IPS-18a (cell line): ENCODE data around the gene MEI1.

Source experiments
- H3K27ac ChIP-seq: one replicate; pipeline ENCODE4 v1.5.1; 2013; ENCODE audit warnings: low read length
- H3K27me3 ChIP-seq: one replicate; pipeline ENCODE4 v1.6.1; 2013; ENCODE audit warnings: mild to moderate bottlenecking, low read length; ENCODE audit not compliant: control insufficient read depth, insufficient read depth
- H3K36me3 ChIP-seq: one replicate; pipeline ENCODE4 v1.6.1; 2013; ENCODE audit warnings: low read depth, low read length; ENCODE audit not compliant: control insufficient read depth
- H3K4me1 ChIP-seq: one replicate; pipeline ENCODE4 v1.6.1; 2013; ENCODE audit warnings: low read depth, low read length; ENCODE audit not compliant: control insufficient read depth
- H3K4me3 ChIP-seq: one replicate; pipeline ENCODE4 v1.5.1; 2013; ENCODE audit warnings: low read length
- H3K9ac ChIP-seq: one replicate; pipeline ENCODE4 v1.6.1; 2013; ENCODE audit warnings: mild to moderate bottlenecking, low read length, moderate library complexity
- H3K9me3 ChIP-seq: one replicate; pipeline ENCODE4 v1.6.1; 2013; ENCODE audit warnings: low read depth, low read length; ENCODE audit not compliant: control insufficient read depth

MEI1 gene

DNA sequence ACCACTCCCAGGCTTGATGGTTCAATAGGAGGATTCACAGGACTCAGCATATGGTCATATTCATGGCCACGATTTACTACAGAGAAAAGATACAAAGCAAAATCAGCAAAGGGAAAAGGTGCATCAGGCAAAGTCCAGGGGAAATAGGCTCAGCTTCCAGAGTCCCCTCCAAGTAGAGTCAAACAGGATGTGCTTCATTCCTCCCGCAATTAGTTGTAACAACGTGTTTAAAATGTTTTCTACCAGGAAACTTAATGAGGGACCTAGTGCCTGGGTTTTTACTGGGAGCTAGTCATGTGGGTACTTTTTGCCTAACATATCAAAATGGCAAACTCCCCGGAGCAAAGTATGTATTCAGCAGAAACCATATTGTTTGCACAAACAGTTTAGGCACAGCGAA is 118.7 kb downstream of the MEI1 start:
- Histone ChIP-seq H3K9ac (no peak overlapping the region), H3K36me3 (peaks cover 17% of the 10 kb centered on the region), H3K4me3 (no peak overlapping the region), H3K9me3 (no peaks in the 10 kb centered on the region), H3K27ac (no peak overlapping the region), H3K4me1 (no peaks in the 10 kb centered on the region), H3K27me3 (no peaks in the 10 kb centered on the region)

DNA sequence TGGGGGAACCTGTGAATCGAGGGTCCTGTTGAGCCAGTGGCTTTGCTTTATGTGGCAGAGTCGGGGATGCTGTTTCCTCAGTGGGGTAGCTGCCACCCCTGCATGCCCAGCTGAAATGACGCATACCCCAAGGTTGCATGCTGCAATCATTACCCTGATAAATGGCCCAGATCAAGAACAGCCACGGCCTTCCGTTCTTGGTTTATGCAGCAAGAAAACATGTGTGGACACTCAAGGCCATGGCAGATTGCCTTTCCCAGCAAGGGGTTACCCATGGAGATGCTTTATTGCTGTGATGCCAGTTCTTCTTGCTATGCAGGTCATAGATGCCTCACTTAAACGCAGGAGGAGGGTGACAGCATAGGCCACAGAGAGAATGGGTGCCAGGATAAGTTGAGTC is 119.3 kb downstream of the MEI1 start:
- Histone ChIP-seq H3K4me1 (peaks cover 2% of the 10 kb centered on the region), H3K9ac (no peak overlapping the region), H3K9me3 (no peaks in the 10 kb centered on the region), H3K36me3 (peaks cover 12% of the 10 kb centered on the region), H3K27ac (no peak overlapping the region), H3K27me3 (no peaks in the 10 kb centered on the region), H3K4me3 (no peak overlapping the region)

DNA sequence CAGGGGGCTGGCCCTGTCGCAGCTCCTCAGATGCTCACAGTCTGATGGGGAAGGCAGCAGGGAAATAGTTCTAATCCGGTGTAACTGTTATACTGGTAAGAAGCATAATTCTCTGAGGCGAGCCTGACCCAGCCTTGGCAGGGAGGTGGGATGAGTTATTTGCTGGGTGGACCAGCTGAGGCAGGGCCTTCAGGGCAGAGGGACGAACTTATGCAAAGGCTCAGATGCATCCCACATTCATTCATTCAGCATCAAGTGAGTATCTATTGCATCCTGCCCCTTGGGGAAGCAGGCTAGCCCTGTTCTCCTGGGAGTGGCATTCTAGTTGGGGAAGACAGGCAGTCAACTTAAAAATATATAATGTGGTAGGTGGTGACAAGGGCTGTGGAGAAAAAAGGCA is 120.0 kb downstream of the MEI1 start:
- Histone ChIP-seq H3K27ac (no peak overlapping the region), H3K4me1 (peaks cover 8% of the 10 kb centered on the region), H3K9ac (no peak overlapping the region)

DNA sequence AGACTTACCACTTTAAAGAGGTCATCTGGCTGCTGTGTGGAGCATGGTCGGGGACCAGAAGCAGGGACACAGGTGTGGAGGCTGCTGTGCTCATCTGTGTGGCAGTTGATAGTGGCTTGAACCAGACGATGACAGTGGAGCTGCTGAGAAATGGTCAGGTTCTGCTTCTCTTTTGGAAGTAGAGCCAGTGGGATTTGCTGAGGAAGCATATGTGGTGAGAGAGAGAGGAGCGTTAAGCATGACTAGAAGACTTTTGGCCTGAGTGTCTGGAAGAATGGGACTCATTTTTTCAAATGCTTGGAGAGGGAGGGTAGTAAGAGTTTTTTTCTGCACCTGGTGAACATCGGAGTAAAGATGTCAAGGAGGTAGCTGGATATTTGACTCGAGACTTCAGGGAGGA is 121.1 kb downstream of the MEI1 start:
- no peak overlapping the region for H3K9ac ChIP-seq
- no peak overlapping the region for H3K4me3 ChIP-seq
- H3K27me3 ChIP-seq = no peaks in the 10 kb centered on the region
- no peaks in the 10 kb centered on the region for H3K9me3 ChIP-seq
- peaks cover 10% of the 10 kb centered on the region for H3K36me3 ChIP-seq
- H3K27ac ChIP-seq = no peak overlapping the region
- H3K4me1 ChIP-seq = peaks cover 8% of the 10 kb centered on the region

More for the DNA sequence above, 120.0 kb downstream of the MEI1 start:
- no peaks in the 10 kb centered on the region for H3K9me3 ChIP-seq
- H3K36me3 ChIP-seq = peaks cover 14% of the 10 kb centered on the region
- no peak overlapping the region for H3K4me3 ChIP-seq
- no peaks in the 10 kb centered on the region for H3K27me3 ChIP-seq

DNA sequence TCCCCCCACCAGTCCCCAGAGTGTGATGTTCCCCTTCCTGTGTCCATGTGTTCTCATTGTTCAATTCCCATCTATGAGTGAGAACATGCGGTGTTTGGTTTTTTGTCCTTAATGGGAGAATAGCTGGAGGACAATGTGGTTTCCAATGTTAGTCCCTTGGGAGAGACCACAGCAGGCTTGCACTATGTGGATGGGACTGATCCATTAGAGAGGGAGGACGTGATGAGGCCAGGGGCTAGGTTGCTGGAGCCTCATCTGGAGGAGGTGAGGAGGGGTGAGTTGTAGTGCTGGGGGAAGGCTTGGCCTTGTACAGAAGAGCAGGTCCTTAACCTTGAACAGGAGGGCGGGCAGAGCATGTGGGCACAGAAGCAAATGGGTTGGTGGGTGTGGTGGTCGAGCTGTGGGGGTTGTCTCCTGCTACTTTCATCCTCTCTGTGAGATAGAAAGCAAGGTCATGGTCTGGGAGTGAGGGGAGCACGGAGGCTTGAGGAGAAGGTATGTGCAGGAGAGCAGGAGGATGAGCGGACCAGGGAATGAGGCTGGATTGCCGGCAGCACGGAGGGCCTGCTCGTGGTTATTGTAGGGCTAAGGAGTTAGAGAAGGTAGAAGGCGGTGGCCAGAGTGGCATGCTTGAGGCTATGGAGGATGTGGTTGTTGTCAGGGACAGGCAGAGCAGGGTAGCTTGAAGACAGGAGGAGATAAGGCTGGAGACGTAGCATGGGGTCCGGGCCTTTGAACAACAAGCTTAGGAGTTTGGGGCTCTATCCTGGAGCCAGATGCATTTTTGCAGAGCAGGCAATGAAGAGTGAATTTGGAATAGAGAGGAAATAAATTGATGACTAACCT is 122.4 kb downstream of the MEI1 start:
- Histone ChIP-seq H3K9me3 (no peaks in the 10 kb centered on the region), H3K27me3 (no peaks in the 10 kb centered on the region), H3K4me3 (no peak overlapping the region), H3K4me1 (peaks cover 8% of the 10 kb centered on the region), H3K9ac (no peak overlapping the region), H3K36me3 (peaks cover 13% of the 10 kb centered on the region), H3K27ac (no peak overlapping the region)

DNA sequence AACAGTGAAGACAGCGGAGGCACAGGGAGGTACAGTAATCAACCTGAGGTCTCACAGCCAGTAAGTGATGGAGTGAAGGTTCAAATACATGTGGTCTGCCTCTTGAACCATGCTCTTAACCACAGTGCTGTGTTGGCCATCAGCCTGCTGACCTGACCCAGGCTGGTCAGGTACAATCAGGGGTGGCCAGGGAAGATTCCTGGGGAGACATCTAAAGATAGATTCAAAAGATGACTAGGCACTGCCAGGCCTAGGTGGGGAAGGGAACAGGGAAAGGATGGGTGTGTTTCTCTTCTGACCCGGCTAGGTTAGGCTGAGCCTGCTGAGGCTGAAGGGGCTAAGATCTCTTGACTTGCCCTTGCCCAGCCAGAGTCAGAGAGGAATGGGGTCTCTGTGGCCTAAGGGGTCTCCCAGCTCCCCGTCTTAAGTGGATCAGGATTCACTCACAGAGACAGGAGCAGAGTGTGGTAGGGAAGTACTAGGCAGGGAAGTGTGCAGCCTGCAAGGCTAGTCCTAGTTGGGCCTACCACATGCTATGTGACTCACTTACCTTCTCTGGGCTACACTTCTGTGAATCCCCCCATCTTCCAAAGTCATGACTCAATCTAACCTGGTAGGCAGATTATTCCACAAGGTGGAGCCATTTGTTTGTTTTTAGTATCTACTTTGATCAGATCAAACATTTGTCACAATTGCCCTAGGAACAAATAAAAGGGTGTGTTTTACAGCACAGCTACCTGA is 123.2 kb downstream of the MEI1 start:
- H3K9me3 ChIP-seq = no peaks in the 10 kb centered on the region
- H3K27me3 ChIP-seq = no peaks in the 10 kb centered on the region
- no peak overlapping the region for H3K4me3 ChIP-seq
- H3K36me3 ChIP-seq = peaks cover 10% of the 10 kb centered on the region
- H3K27ac ChIP-seq = no peak overlapping the region
- peaks cover 13% of the 10 kb centered on the region for H3K4me1 ChIP-seq
- no peak overlapping the region for H3K9ac ChIP-seq

DNA sequence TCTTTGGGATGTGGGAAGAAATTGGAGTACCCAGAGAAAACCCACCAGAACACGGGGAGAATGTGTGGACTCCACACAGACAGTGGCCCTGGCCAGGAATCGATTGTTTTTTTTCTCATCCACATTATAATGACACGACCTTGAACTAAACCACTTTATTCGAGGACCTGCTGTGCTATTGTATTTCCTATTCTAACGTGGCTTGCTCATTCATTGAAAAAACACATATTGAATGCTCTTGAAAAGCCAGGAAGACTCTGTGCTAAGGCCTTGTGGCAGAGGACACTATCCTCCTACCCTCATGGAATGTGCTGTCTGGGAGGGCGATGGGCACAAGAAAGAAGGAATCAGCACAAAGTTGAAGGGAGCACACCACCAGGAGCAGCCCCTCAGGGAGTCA is 124.5 kb downstream of the MEI1 start:
- H3K36me3 ChIP-seq = peaks cover 10% of the 10 kb centered on the region
- no peak overlapping the region for H3K4me3 ChIP-seq
- H3K27me3 ChIP-seq = no peaks in the 10 kb centered on the region
- H3K4me1 ChIP-seq = peaks cover 18% of the 10 kb centered on the region
- no peak overlapping the region for H3K27ac ChIP-seq
- no peak overlapping the region for H3K9ac ChIP-seq
- no peaks in the 10 kb centered on the region for H3K9me3 ChIP-seq

DNA sequence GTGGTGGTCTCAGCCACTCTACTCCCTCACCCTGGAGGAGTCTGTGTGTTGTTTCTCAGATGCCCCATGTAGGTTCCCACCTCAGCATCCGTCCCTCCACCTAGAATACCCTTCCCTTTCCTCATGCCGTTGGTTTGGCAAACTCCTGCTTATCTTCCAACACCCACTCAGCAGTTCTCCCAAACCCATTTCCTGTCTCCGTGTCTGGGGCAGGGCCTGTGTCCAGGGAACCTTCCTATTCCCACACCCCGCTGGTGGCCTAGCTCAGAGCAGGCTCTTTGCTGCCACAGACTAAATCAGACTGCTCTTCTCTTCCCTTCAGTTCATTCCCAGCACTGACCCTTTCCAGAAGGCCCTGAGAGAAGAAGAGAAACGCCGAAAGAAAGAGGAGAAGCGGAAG is 126.1 kb downstream of the MEI1 start:
- no peak overlapping the region for H3K4me3 ChIP-seq
- peaks cover 18% of the 10 kb centered on the region for H3K4me1 ChIP-seq

DNA sequence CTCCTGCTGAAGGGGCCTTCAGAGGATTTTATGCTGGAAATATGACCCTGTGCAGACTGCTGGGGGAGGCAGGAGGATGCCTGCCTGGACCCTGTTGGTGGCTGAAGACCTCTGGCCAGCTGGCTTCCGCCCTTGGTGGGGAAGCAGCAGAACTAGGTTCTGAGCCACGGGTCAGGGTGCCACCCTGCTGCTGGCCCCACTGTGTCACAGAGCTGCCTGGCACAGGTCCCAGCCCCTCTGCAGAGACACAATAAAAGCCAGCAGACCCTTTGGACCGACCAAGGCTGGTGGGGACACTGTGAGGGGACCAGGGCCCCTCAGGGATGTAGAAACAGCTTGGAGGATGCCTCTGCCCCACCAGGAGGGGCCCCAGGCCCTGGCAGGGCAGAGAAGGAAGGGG is 126.7 kb downstream of the MEI1 start:
- no peak overlapping the region for H3K4me3 ChIP-seq
- peaks cover 10% of the 10 kb centered on the region for H3K36me3 ChIP-seq
- no peak overlapping the region for H3K27ac ChIP-seq
- H3K27me3 ChIP-seq = no peaks in the 10 kb centered on the region
- H3K9me3 ChIP-seq = no peaks in the 10 kb centered on the region
- peaks cover 18% of the 10 kb centered on the region for H3K4me1 ChIP-seq
- H3K9ac ChIP-seq = no peak overlapping the region

More for the DNA sequence above, 126.1 kb downstream of the MEI1 start:
- Histone ChIP-seq H3K9ac (no peak overlapping the region), H3K9me3 (no peaks in the 10 kb centered on the region), H3K27ac (no peak overlapping the region), H3K27me3 (no peaks in the 10 kb centered on the region), H3K36me3 (peaks cover 10% of the 10 kb centered on the region)

DNA sequence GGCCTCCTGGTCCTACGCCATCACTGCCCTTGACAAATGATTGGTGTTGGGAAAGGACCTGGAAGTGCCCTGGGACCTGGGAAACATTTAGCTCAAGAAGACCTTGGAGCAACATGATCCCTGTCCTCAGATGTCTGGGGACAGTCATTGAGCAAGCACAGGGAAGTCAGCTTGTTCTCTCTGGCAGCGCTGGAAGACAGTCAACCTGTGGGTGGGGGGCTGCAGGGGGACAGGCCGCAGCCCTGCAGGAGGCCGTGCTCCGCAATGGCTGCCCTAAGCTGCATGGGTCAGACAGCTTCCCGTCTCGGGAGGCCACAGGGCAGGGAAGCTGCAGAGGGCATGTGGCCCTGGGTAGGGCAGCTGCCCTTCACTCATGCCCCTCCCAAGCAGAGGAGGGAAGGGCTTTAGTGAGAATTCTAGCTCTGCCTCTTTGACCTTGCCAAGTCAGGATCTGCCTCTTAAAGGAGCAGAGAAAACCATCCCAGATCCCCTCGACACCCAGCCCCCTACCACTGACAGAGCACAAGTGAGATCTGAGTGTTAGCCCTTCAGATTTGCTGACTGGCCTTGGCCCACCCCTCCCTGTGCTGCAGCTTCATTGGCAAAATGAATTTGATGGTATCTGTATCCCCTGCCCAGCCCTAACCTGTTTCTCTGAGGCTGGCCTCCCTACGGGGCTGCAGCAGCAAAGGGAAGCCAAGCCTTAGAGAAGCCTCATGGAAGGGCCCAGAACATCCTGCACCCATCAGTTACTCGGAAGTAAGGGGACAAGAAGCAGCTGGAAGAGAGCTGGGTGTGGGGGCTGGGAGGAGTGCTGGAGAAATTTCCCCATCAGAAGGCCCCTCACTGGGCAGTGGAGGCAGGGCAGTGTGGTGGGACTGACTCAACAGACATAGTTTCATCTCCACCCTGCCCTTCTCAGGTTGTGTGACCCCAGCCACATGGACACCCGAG is 127.4 kb downstream of the MEI1 start:
- Histone ChIP-seq H3K36me3 (peaks cover 10% of the 10 kb centered on the region), H3K27me3 (no peaks in the 10 kb centered on the region), H3K9me3 (no peaks in the 10 kb centered on the region), H3K27ac (no peak overlapping the region), H3K9ac (no peak overlapping the region), H3K4me3 (no peak overlapping the region), H3K4me1 (peaks cover 23% of the 10 kb centered on the region)

DNA sequence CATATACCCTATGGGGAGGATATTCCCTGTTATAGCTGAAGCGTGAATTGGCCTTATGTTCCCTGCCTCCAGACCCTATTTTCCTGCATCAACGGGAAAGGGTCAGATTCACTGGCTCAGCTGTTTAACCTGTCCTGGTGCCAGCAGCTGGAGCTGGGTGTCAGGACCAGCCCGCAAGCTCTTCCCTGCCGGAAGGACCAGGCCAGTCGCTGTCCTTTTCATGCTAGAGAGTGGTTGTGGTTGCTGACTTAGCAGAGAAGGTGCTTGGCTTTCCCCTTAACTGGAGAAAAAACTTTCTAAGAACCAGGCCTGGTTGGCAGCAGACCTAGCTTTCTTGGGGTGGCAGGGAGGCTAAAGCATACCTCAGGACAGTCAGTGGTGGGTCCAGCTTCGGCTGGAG is 128.4 kb downstream of the MEI1 start:
- H3K4me3 ChIP-seq = no peak overlapping the region
- H3K27me3 ChIP-seq = no peaks in the 10 kb centered on the region
- H3K9me3 ChIP-seq = no peaks in the 10 kb centered on the region
- no peak overlapping the region for H3K9ac ChIP-seq
- peaks cover 29% of the 10 kb centered on the region for H3K4me1 ChIP-seq
- H3K27ac ChIP-seq = no peak overlapping the region
- peaks cover 10% of the 10 kb centered on the region for H3K36me3 ChIP-seq
